HUDEP-2 (cell line): ENCODE results near the gene AMBP.

Experiments
- DNase-seq, 76 experiments: peaks; one replicate each; lab custom pipeline; 2025; ENCODE audit not compliant: unreplicated experiment in 76 of 76; lab: John Stamatoyannopoulos, UW

AMBP gene

GRCh38 chr9:114015607-114016006 is 62.5 kb downstream of the AMBP start:
- DNase-seq, result no peak

- DNase-seq, result no peak
Observed at GRCh38 chr9:114014044-114014443, 64.1 kb downstream of the AMBP start.

GRCh38 chr9:114012126-114012525 is 66.0 kb downstream of the AMBP start:
- DNase-seq, result no peak

- no peak for DNase-seq
Observed at GRCh38 chr9:114011313-114011712, 66.8 kb downstream of the AMBP start.
